Mesodermal cell (in vitro differentiated cells): ENCODE measurements around the gene GNAO1.

Source experiments
- H3K27ac ChIP-seq: 2 replicates; pipeline ENCODE4 v1.7.0; 2013; ENCODE audit warnings: mild to moderate bottlenecking, low read depth, low read length, moderate library complexity; ENCODE audit not compliant: severe bottlenecking
- H3K36me3 ChIP-seq: 2 replicates; pipeline ENCODE4 v1.7.1; 2013; ENCODE audit warnings: mild to moderate bottlenecking, low read length, moderate library complexity; ENCODE audit not compliant: control insufficient read depth, insufficient read depth
- H3K4me1 ChIP-seq: one replicate; pipeline ENCODE4 v1.7.1; 2013; ENCODE audit warnings: mild to moderate bottlenecking, low read length; ENCODE audit not compliant: insufficient read depth, control insufficient read depth, poor library complexity, severe bottlenecking
- H3K4me3 ChIP-seq: 2 replicates; pipeline ENCODE4 v1.7.0; 2013; ENCODE audit warnings: low read length, control low read depth, mild to moderate bottlenecking; ENCODE audit not compliant: insufficient read depth, poor library complexity, severe bottlenecking; ENCODE audit errors: extremely low read depth
- H3K9me3 ChIP-seq: 2 replicates; pipeline ENCODE4 v1.7.1; 2013; ENCODE audit warnings: mild to moderate bottlenecking, low read length, moderate library complexity; ENCODE audit not compliant: control insufficient read depth
- WGBS, 2 experiments: methylation state at CpG; one replicate each; pipeline ENCODE4 v1.1.5; 2013; ENCODE audit warnings: missing lambda C conversion rate in 2 of 2; ENCODE audit not compliant: insufficient coverage in 2 of 2; 5-methylcytosine and 5-hydroxymethylcytosine counted together

The GNAO1 gene

DNA sequence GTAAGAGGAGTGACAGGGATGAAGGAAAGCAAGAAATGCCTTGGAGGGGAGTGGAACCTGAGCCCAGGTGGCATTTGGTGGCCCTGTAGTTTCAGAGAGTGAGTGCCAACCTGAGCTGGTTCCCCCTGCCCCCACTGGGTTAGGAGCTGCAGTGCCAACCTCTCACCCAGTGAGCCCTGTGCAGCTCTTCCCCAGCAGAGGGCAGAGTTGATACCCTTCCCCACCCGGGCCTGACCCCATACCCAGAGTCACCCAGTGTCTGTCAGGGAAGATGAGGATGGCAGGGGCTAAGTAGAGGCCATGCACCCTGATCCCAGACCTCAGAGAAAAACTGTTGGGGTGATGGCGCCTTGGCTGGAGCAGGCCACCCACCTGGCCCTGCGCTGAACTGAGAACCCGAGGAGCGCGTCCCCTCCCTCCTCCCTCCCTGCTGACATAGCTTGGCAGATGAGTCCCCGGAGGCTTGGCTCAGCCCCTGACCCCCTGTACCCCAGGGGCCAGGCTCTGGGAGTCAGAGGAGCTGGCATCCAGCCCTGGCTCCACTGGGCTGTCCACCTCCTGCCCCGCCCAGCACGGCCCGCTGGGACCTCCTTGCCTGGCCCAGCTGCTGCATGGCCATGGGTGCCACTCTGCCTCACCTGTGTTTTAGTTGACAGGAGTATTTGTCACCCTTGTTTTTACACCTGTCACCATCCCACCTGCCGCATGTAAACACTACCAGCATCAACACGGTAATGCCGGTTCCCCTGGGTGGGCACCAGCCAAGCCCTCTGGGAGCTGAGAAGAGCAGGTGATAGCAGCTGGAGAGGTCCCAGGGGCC lies 120.1 kb downstream of the GNAO1 start:
- H3K27ac ChIP-seq: no peak overlapping the region
- peaks cover 6% of the 10 kb centered on the region for H3K4me1 ChIP-seq
- 96 to 97% methylated on average over 8 to 10 of the region's 13 CpGs for WGBS, 2 experiments
- H3K9me3 ChIP-seq: no peaks in the 10 kb centered on the region
- no peak overlapping the region for H3K4me3 ChIP-seq
- H3K36me3 ChIP-seq: no peaks in the 10 kb centered on the region

DNA sequence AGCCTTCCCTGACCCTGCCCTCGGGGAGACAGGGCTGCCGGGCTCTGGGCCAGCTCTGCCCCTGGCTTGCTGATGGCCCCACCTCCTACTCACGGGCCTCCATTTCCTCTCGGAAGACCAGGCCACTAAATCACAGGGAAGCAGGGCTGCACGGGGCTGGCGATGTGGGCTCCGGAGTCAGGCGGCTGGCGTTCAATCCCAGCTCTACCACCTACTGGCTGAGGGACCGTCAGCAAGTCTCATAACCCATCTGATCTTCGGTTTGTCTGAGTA lies 120.7 kb downstream of the GNAO1 start:
- Histone ChIP-seq H3K4me3 (no peak overlapping the region), H3K9me3 (no peaks in the 10 kb centered on the region), H3K27ac (no peak overlapping the region), H3K36me3 (no peaks in the 10 kb centered on the region), H3K4me1 (peaks cover 2% of the 10 kb centered on the region)
- WGBS, 2 experiments: 96 to 98% methylated on average over 8 of the region's 11 CpGs

DNA sequence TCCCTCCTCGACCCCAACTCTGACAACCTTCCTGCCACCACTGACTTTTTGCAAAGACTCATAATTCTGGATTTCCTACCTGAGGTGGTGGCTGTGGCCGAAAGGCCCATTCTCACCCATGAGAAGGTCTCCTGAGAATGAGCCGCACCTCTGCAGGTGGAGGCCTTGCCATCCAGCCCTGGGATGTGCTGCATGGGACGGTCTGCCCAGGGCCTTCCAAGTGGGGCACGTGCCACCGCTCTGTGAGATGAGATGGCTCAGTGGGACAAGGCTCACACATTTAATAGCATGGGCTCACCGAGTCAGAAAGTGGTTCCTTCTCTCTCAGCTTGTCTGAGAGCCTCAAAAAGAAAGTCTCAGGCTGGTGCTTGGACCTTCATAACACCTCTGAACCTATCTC lies 121.3 kb downstream of the GNAO1 start:
- Histone ChIP-seq H3K36me3 (no peaks in the 10 kb centered on the region), H3K4me3 (no peak overlapping the region), H3K27ac (no peak overlapping the region), H3K9me3 (no peaks in the 10 kb centered on the region), H3K4me1 (no peaks in the 10 kb centered on the region)
- 86 to 96% methylated on average over 6 to 7 of the region's 7 CpGs for WGBS, 2 experiments

DNA sequence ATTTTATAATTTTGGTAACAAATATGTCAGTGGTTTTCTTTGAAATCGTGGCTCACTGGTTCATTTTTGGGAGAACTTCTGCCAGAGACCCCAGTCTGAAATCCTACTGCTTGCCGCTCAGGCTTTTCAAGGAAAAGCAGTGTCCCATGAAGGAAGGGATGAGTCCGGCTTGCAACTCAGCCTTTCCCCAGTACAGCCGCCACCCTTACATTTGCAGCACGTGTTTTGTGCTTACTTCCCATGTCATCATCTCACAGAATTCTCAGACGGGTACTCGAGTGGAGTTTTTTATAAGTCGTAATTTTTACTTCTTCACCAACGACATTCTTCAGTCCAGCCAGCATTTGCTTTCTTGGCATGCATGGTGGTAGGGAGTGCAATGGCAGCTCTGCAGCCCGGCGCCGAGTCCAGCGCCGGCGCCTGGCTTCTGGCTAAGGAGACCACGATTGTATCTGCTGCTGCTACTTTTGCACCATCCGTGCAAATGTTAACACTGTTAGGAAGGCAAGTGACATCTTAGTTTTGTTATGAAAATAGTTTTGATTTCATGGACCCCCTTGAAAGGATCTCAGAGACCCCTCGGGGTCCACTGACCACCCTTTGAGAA lies 123.1 kb downstream of the GNAO1 start:
- H3K4me3 ChIP-seq: no peak overlapping the region
- WGBS, 2 experiments: 92 to 94% methylated on average over 7 to 16 of the region's 18 CpGs
- no peaks in the 10 kb centered on the region for H3K9me3 ChIP-seq
- H3K4me1 ChIP-seq: no peaks in the 10 kb centered on the region
- no peaks in the 10 kb centered on the region for H3K36me3 ChIP-seq
- H3K27ac ChIP-seq: no peak overlapping the region

DNA sequence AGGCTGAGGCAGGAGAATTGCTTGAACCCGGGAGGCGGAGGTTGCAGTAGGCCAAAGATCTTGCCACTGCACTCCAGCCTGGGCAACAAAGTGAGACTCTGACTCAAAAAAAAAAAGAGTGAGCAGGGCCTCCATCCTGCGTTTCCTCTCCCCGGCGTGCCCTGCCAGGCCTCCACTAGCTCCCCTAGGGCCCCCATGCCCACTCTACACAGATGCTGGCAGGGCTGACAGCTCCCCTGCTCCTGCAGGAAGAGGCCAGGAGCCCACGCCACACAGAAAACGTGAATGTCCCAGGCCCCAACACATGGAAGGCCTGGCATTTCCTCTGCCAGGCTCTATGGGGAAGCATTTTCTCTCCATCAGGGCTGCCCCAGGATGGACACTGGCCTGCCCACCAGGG lies 124.7 kb downstream of the GNAO1 start:
- H3K9me3 ChIP-seq: no peaks in the 10 kb centered on the region
- H3K36me3 ChIP-seq: no peaks in the 10 kb centered on the region
- H3K4me3 ChIP-seq: no peak overlapping the region
- H3K4me1 ChIP-seq: no peaks in the 10 kb centered on the region
- 90 to 91% methylated on average over 5 to 7 of the region's 7 CpGs for WGBS, 2 experiments
- H3K27ac ChIP-seq: no peak overlapping the region

DNA sequence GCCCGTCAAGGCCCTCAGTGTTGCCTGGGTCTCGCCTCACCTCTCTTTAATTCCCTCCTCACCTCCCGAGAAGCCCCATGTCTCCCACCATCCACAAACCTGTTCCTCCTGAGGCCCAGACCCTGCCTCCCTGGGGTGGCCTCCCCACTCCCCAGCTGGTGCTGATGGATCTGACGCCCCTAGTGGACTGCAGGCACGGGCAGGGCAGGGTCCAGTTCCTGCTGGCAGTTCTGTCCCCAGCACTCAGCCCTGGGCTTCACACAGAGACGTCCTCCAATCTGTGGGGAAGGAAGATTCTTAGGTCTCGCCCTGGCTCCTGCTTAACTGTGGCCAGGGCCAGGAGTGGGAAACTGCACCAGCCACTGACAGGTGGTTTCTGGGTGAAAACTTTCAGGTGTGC lies 125.3 kb downstream of the GNAO1 start:
- Histone ChIP-seq H3K4me1 (no peaks in the 10 kb centered on the region), H3K27ac (no peak overlapping the region), H3K9me3 (no peaks in the 10 kb centered on the region), H3K36me3 (no peaks in the 10 kb centered on the region), H3K4me3 (no peak overlapping the region)
- 81 to 87% methylated on average over 5 to 7 of the region's 7 CpGs for WGBS, 2 experiments

DNA sequence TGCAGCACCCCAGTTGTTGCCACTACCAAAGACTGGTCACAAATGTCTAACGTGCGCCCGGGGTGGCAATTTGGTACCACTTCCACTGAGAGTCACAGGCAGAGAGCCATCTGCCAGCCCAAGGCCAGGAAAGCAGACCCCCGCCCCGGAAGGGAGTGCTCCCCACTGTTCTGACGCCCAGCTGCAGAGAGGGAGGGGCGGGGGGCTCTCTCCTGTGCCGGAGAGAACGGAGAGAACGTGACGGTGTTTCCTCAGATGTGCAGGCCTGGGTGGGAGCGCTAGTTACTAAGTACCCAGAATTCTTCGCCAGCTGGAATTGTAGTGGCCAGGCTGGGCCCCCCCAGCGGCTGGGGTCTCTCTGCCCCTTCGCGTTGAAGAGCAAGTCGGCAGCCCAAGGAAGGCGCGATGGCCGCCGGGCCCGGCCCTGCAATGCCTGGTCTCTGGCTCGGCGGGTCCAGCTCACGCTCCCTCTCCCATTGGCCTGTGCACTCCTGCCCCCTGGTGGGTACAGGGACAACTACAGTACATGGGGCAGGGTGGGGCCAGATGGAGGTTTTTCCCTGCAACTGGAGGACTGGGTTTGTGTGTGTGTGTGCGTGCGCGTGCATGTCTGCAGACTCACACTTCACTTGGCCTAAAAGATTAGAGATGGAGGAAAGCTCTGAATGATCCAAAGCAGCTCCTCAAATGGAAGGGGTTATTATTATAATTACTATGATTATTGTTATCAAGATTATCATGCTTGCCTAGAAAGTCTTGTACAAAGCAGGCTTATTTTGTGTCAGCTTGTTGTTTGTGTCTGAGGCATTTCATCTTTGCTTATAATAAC lies 126.9 kb downstream of the GNAO1 start:
- Histone ChIP-seq H3K4me1 (no peaks in the 10 kb centered on the region), H3K4me3 (no peak overlapping the region), H3K27ac (no peak overlapping the region), H3K36me3 (no peaks in the 10 kb centered on the region), H3K9me3 (no peaks in the 10 kb centered on the region)
- WGBS, 2 experiments: 24 to 26% methylated on average over 18 to 19 of the region's 28 CpGs

DNA sequence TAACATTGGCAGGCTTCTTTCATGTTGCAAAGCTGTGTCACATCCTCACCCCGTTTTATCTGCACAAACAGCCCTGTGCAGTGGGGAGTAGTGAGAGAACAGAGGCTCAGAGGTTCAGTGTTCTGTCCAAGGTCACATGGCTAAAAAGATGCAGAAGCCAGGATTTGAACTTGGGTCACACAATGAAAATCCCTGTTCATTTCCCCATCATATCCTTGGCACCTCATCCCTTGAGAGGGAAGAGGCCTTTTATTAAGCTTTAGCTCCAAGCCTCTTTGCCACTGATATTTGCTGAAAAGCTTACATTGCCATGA lies 127.5 kb downstream of the GNAO1 start:
- Histone ChIP-seq H3K27ac (no peak overlapping the region), H3K9me3 (no peaks in the 10 kb centered on the region), H3K4me3 (no peak overlapping the region), H3K36me3 (no peaks in the 10 kb centered on the region), H3K4me1 (no peaks in the 10 kb centered on the region)
- WGBS, 2 experiments: 80% methylated on average over 1 of the region's 1 CpG; no CpG with 5 or more reads in 1 of the 2 experiments

DNA sequence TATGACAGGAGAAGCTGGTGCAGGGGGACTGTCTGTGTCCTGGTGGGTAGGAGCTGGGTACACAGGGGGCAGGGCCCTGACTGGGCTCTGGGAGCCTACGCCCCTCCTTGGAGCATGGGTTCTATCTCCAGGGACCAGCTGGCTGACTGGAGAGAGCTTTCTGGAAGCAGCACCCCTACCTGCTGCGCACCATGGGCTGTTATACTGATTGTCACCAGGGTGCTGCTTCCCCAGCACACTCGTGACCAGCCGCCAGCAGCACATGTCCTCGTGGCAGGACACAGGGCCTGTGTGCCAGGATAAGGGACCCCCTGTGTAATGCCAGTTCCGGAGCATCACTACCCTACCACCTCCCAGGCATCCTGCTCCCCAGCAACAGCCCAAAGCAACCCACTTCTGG lies 128.1 kb downstream of the GNAO1 start:
- Histone ChIP-seq H3K9me3 (no peaks in the 10 kb centered on the region), H3K36me3 (no peaks in the 10 kb centered on the region), H3K4me1 (no peaks in the 10 kb centered on the region), H3K4me3 (no peak overlapping the region), H3K27ac (no peak overlapping the region)
- 97 to 98% methylated on average over 5 to 6 of the region's 6 CpGs for WGBS, 2 experiments

DNA sequence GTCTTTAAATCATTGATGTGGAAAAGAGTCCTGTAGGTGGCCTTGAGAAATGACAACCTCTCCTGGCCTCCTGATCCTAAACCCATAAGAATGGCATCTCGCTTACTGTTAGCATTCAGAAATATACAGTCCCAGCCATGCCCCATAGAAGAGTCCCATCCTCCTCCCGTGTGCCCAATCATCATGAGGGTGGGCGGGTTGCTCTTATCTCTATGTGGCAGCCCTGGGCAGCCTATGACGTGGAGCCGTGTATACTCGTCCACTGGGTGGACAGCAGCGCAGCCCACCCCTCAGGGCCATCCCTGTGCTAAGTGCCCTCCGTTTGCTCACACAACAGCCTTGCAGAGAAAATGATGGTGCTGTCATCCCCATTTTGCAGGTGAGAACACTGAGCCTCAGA lies 128.8 kb downstream of the GNAO1 start:
- no peaks in the 10 kb centered on the region for H3K36me3 ChIP-seq

More for the DNA sequence above, 128.8 kb downstream of the GNAO1 start:
- no peaks in the 10 kb centered on the region for H3K9me3 ChIP-seq
- WGBS, 2 experiments: 95 to 96% methylated on average over 8 of the region's 8 CpGs
- H3K4me1 ChIP-seq: no peaks in the 10 kb centered on the region
- H3K27ac ChIP-seq: no peak overlapping the region
- H3K4me3 ChIP-seq: no peak overlapping the region
